K562 (cell line): ENCODE results near the gene SH3BP2. TPM values are rescaled to one million over a fixed set of nuclear protein-coding genes. Genes with fewer than 3 reads are reported as not detected.

Source experiments
- ATAC-seq: fragments of 200-7000 bp; cut with Tn5 transposase; 3 replicates; pipeline ENCODE4 v1.9.1; 2020; ENCODE audit warnings: moderate library complexity
- BruUV-seq: library from RNA; stranded (reverse); fragments of 400-500 nt; replicated peaks from 2 replicates; lab custom pipeline; 2021; lab: Mats Ljungman, UMichigan
- CTCF ChIA-PET: fragments of 300-600 bp; formaldehyde crosslinking; extraction: SDS; loops from one replicate; lab custom pipeline; 2021; ENCODE audit warnings: low intra/inter-chr PET ratio; lab: Yijun Ruan, JAX
- POLR2A ChIA-PET: fragments of 300-600, 350-650 bp; sonication (Branson Sonifier 250); formaldehyde crosslinking; extraction: SDS; loops from one replicate; lab custom pipeline; 2021; ENCODE audit warnings: antibody characterized with exemption, inconsistent platforms; lab: Yijun Ruan, JAX
- DNase-seq, 4 experiments: peaks; one replicate each; pipeline versions ENCODE4 v3.0.0 to v3.0.0-alpha.2; 2011 to 2018; ENCODE audit warnings: low spot score in 3 of 4, mixed read lengths in 3 of 4; ENCODE audit errors: extremely low read depth in 1 of 4
- FAIRE-seq: peaks from 2 replicates; lab custom pipeline; 2011; peaks lifted over from hg19 to GRCh38; lab: Jason Lieb, UNC
- H2AFZ ChIP-seq: 2 replicates; pipeline ENCODE4 v1.6.0; 2011; ENCODE audit warnings: low read depth, low read length, control low read depth, inconsistent platforms
- H3K27ac ChIP-seq: fragments of 200-600 bp; 3 replicates; pipeline ENCODE4 v1.8.0; 2011; ENCODE audit warnings: low read depth, mild to moderate bottlenecking, control low read depth, inconsistent platforms, low read length, moderate library complexity, mixed read lengths; ENCODE audit errors: extremely low read depth
- H3K27me3 ChIP-seq, 2 experiments: fragments of 300-600 bp in 1 of 2; 2 replicates in 1 of 2; 3 replicates in 1 of 2; pipeline versions ENCODE4 v1.6.0 to v1.8.0; 2011; ENCODE audit warnings: inconsistent platforms in 2 of 2, low read length in 2 of 2, mild to moderate bottlenecking in 1 of 2, mixed read lengths in 1 of 2, moderate library complexity in 1 of 2; ENCODE audit not compliant: control insufficient read depth in 2 of 2, insufficient read depth in 2 of 2
- H3K36me3 ChIP-seq: fragments of 300-600 bp; 3 replicates; pipeline ENCODE4 v1.8.0; 2011; ENCODE audit warnings: mild to moderate bottlenecking, low read length, inconsistent platforms; ENCODE audit not compliant: control insufficient read depth, insufficient read depth
- H3K4me1 ChIP-seq, 2 experiments: fragments of 200-600 bp in 1 of 2; replicated peaks in 1 of 2; 2 replicates in 1 of 2; 3 replicates in 1 of 2; pipeline versions ENCODE4 v1.5.1 to v1.8.0; 2011; ENCODE audit warnings: inconsistent platforms in 2 of 2, low read length in 2 of 2, mild to moderate bottlenecking in 1 of 2, mixed read lengths in 1 of 2, moderate library complexity in 1 of 2; ENCODE audit not compliant: control insufficient read depth in 2 of 2, insufficient read depth in 2 of 2
- H3K4me2 ChIP-seq: 2 replicates; pipeline ENCODE4 v1.6.1; 2011; ENCODE audit warnings: low read length, control low read depth, inconsistent platforms, mixed read lengths; ENCODE audit not compliant: insufficient read depth
- H3K4me3 ChIP-seq: fragments of 200-600 bp; sonication (generic), shearing (Covaris generic); 2 replicates; pipeline ENCODE4 v1.5.1; 2016; ENCODE audit warnings: control low read depth, inconsistent platforms
- H3K79me2 ChIP-seq: fragments of 200-600 bp; 3 replicates; pipeline ENCODE4 v1.8.0; 2011; ENCODE audit warnings: low read length, inconsistent platforms; ENCODE audit not compliant: control insufficient read depth, insufficient read depth
- H3K9ac ChIP-seq, 2 experiments: 2 replicates each; pipeline versions ENCODE4 v1.6.0 to v1.6.1; 2011; ENCODE audit warnings: low read depth in 2 of 2, low read length in 2 of 2, control low read depth in 1 of 2, inconsistent platforms in 1 of 2, mild to moderate bottlenecking in 1 of 2, mixed read lengths in 1 of 2; ENCODE audit not compliant: insufficient read depth in 1 of 2
- H3K9me1 ChIP-seq: one replicate; pipeline ENCODE4 v1.6.0; 2011; ENCODE audit warnings: inconsistent platforms, mild to moderate bottlenecking, low read length, moderate library complexity; ENCODE audit not compliant: control insufficient read depth, insufficient read depth
- H3K9me3 ChIP-seq: replicated peaks from 2 replicates; pipeline ENCODE4 v1.5.1; 2011; ENCODE audit warnings: low read depth, low read length, inconsistent platforms; ENCODE audit not compliant: control insufficient read depth, insufficient read depth
- H4K20me1 ChIP-seq: replicated peaks from 2 replicates; pipeline ENCODE4 v1.6.1; 2011; ENCODE audit warnings: low read length, inconsistent platforms, mixed read lengths; ENCODE audit not compliant: control insufficient read depth, insufficient read depth
- FUS ChIP-seq: fragments of 200-400 bp; formaldehyde crosslinking; optimal IDR thresholded peaks from 2 replicates; pipeline ENCODE3; 2017; ENCODE audit warnings: low read depth, low read length
- GTF2F1 ChIP-seq: IDR thresholded peaks from 2 replicates; pipeline ENCODE4 v1.6.1; 2011; ENCODE audit warnings: low read depth, low read length, improper control_type of control experiment
- MEF2D ChIP-seq: conservative IDR thresholded peaks from 2 replicates; pipeline ENCODE4 v1.6.1; 2016; ENCODE audit warnings: low read depth, missing genetic modification characterization, missing compliant biosample characterization
- POLR2G ChIP-seq: fragments of 200-400 bp; formaldehyde crosslinking; IDR thresholded peaks from 2 replicates; pipeline ENCODE4 v1.6.1; 2017; ENCODE audit warnings: low read depth, mild to moderate bottlenecking, antibody characterized with exemption, low read length, moderate library complexity
- RBM15 ChIP-seq: fragments of 200-400 bp; formaldehyde crosslinking; IDR thresholded peaks from 2 replicates; pipeline ENCODE4 v1.6.1; 2018; ENCODE audit warnings: mild to moderate bottlenecking, low read length, moderate library complexity; ENCODE audit not compliant: insufficient read depth
- ZBTB1 ChIP-seq: sonication (generic); formaldehyde crosslinking; IDR thresholded peaks from 2 replicates; pipeline ENCODE4 v1.8.1; 2023; ENCODE audit warnings: missing genetic modification reagents, low read depth, mild to moderate bottlenecking, borderline replicate concordance
- ZFX ChIP-seq: sonication (generic); formaldehyde crosslinking; IDR thresholded peaks from 2 replicates; pipeline ENCODE4 v1.8.0; 2022; ENCODE audit warnings: mild to moderate bottlenecking, missing genetic modification reagents, moderate library complexity
- ZNF217 ChIP-seq: sonication (generic); formaldehyde crosslinking; IDR thresholded peaks from 2 replicates; pipeline ENCODE4 v1.8.0; 2022; ENCODE audit warnings: mild to moderate bottlenecking, missing genetic modification reagents
- ZNF583 ChIP-seq: fragments of 250-450 bp; sonication (Bioruptor Pico); IDR thresholded peaks from 2 replicates; pipeline ENCODE4 v1.4.0; 2020
- WGBS: fragments of 100-300 bp; shearing (Covaris generic); methylation state at CpG from one replicate; pipeline ENCODE4 v1.1.6; 2016; ENCODE audit warnings: low coverage, mixed read lengths; ENCODE audit not compliant: insufficient coverage; ENCODE audit errors: missing lambda C conversion rate; 5-methylcytosine and 5-hydroxymethylcytosine counted together
- in situ Hi-C: fragments of 300-500 bp; cut with MboI; formaldehyde crosslinking; loops from 4 replicates; pipeline ENCODE4 v1.15.0; 2018; ENCODE audit warnings: inconsistent platforms, mixed read lengths
- intact Hi-C: fragments of 100-400 bp; cut with micrococcal nuclease; formaldehyde crosslinking; loops from 2 replicates; pipeline ENCODE4 v1.14.2; 2022
- polyA plus RNA-seq, 8 experiments: library from polyadenylated mRNA; depleted of rRNA in 4 of 8; stranded (reverse) in 5 of 8; unstranded in 3 of 8; fragments of >200 nt; fragmentation: Nextera tagmentation in 2 of 8; fragmentation: Illumina TruSeq in 1 of 8; extraction: Ambion mirVana in 2 of 8; extraction: Trizol in 1 of 8; gene quantifications; 2 replicates each; pipeline versions ENCODE4 v1.2.1 to v1.2.3, GENCODE V29; 2011 to 2014; ENCODE audit warnings: inconsistent platforms in 1 of 8, missing spikeins in 1 of 8
- total RNA-seq, 7 experiments: library from RNA; depleted of rRNA in 6 of 7; stranded (reverse); fragments of >200 nt in 6 of 7; fragmentation: Illumina TruSeq in 2 of 7; extraction: Trizol in 2 of 7; gene quantifications; 2 replicates each; pipeline versions ENCODE4 v1.2.1 to v1.2.3, GENCODE V29; 2011 to 2021; ENCODE audit warnings: low replicate concordance in 1 of 7
- TF ChIP-seq, protein P1 (sequence below): fragments of 250-450 bp; sonication (Bioruptor Pico); IDR thresholded peaks from 2 replicates; pipeline ENCODE4 v1.5.0; 2020; ENCODE audit warnings: mild to moderate bottlenecking, borderline replicate concordance
- TF ChIP-seq, protein P2 (sequence below): fragments of 450-650 bp; IDR thresholded peaks from 2 replicates; pipeline ENCODE4 v1.6.1; 2016; ENCODE audit warnings: missing biosample characterization, missing genetic modification characterization
- TF ChIP-seq, protein P3 (sequence below): sonication (generic); formaldehyde crosslinking; IDR thresholded peaks from 2 replicates; pipeline ENCODE4 v1.8.1; 2023; ENCODE audit warnings: mild to moderate bottlenecking, missing genetic modification reagents, moderate library complexity
- TF ChIP-seq, protein P4 (sequence below): fragments of 250-450 bp; sonication (Bioruptor Pico); IDR thresholded peaks from 2 replicates; pipeline ENCODE4 v1.8.0; 2022; ENCODE audit warnings: inconsistent platforms, mild to moderate bottlenecking, moderate library complexity, borderline replicate concordance
- TF ChIP-seq, protein P5 (sequence below), 3 experiments: fragments of 200-800 bp in 1 of 3; sonication (Bioruptor generic) in 1 of 3; sonication (generic) in 1 of 3; formaldehyde crosslinking in 1 of 3; IDR thresholded peaks; 2 replicates each; pipeline versions ENCODE4 v1.6.1 to v1.8.0; 2016 to 2022; ENCODE audit warnings: mild to moderate bottlenecking in 2 of 3, missing compliant biosample characterization in 2 of 3, missing genetic modification characterization in 2 of 3, missing genetic modification reagents in 1 of 3

The SH3BP2 gene
- total and polyA plus RNA-seq, 9 of the 15 experiments (the other 6 are each of a cell fraction or from before 2014, with no cell fraction given), result 0.34 to 16.0 (median 5.1) TPM

DNA sequence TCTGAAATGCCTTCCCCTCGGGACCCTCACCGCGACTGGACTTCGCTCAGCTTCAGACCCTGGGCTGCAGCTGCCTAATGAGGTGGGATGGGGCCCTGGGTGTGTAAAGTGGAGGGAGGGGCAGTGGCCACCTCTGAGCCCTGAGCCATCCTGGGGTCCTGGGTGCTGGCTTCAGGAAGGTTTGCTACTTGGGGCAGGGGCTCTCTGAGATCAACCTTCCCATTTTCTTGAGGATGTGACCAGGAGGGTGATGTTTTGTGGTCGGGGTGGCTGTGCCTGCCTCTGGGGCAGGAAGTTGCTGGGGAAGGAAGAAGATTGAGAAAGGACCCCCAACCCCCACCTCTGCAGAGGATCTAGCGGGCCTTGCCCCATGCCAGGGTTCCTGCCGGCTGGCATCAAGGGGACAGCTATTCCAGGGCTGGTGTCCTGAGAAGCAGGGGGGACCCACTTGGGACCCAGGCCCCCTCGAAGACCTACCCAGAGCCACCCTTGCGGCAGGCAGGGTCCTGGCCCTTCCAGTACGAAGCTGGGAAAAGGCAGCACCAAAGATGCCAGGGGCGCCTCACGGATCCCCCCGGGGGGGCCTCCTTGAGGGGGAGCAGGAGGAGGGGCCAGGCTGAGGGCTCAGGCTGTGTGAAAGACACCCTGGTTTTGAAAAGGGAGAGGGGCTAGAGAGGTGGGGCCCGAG lies 6.5 kb downstream of the SH3BP2 start:
- no peak overlapping the region for H3K4me2 ChIP-seq
- TF ChIP-seq MEF2D (tag), result no peak
- no peak for TF ChIP-seq RBM15
- TF ChIP-seq, protein P1, sequence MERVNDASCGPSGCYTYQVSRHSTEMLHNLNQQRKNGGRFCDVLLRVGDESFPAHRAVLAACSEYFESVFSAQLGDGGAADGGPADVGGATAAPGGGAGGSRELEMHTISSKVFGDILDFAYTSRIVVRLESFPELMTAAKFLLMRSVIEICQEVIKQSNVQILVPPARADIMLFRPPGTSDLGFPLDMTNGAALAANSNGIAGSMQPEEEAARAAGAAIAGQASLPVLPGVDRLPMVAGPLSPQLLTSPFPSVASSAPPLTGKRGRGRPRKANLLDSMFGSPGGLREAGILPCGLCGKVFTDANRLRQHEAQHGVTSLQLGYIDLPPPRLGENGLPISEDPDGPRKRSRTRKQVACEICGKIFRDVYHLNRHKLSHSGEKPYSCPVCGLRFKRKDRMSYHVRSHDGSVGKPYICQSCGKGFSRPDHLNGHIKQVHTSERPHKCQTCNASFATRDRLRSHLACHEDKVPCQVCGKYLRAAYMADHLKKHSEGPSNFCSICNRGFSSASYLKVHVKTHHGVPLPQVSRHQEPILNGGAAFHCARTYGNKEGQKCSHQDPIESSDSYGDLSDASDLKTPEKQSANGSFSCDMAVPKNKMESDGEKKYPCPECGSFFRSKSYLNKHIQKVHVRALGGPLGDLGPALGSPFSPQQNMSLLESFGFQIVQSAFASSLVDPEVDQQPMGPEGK (CRISPR knock-in tag), result no peak
- no peak for TF ChIP-seq ZNF583
- TF ChIP-seq ZNF217, result no peak
- no peak for TF ChIP-seq FUS
- TF ChIP-seq, protein P2, sequence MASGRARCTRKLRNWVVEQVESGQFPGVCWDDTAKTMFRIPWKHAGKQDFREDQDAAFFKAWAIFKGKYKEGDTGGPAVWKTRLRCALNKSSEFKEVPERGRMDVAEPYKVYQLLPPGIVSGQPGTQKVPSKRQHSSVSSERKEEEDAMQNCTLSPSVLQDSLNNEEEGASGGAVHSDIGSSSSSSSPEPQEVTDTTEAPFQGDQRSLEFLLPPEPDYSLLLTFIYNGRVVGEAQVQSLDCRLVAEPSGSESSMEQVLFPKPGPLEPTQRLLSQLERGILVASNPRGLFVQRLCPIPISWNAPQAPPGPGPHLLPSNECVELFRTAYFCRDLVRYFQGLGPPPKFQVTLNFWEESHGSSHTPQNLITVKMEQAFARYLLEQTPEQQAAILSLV, result no peak
- TF ChIP-seq, protein P3, sequence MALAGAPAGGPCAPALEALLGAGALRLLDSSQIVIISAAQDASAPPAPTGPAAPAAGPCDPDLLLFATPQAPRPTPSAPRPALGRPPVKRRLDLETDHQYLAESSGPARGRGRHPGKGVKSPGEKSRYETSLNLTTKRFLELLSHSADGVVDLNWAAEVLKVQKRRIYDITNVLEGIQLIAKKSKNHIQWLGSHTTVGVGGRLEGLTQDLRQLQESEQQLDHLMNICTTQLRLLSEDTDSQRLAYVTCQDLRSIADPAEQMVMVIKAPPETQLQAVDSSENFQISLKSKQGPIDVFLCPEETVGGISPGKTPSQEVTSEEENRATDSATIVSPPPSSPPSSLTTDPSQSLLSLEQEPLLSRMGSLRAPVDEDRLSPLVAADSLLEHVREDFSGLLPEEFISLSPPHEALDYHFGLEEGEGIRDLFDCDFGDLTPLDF, result no peak
- 0 out of 2 replicates have a peak, but pooled peaks have one; percentile 24 for TF ChIP-seq ZFX (CRISPR knock-in tag)
- no peak for TF ChIP-seq ZBTB1 (CRISPR knock-in tag)
- 0 out of 2 replicates have a peak, but pooled peaks have one; percentile 12 for TF ChIP-seq POLR2G
- TF ChIP-seq, protein P4, sequence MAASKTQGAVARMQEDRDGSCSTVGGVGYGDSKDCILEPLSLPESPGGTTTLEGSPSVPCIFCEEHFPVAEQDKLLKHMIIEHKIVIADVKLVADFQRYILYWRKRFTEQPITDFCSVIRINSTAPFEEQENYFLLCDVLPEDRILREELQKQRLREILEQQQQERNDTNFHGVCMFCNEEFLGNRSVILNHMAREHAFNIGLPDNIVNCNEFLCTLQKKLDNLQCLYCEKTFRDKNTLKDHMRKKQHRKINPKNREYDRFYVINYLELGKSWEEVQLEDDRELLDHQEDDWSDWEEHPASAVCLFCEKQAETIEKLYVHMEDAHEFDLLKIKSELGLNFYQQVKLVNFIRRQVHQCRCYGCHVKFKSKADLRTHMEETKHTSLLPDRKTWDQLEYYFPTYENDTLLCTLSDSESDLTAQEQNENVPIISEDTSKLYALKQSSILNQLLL (CRISPR knock-in tag), result no peak
- TF ChIP-seq GTF2F1, result no peak
- TF ChIP-seq, protein P5, sequence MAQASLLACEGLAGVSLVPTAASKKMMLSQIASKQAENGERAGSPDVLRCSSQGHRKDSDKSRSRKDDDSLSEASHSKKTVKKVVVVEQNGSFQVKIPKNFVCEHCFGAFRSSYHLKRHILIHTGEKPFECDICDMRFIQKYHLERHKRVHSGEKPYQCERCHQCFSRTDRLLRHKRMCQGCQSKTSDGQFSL (CRISPR knock-in tag; IDR thresholded peaks at IDR 0.05), result no peak
- TF ChIP-seq, protein P5 (tag; IDR thresholded peaks at IDR 0.05), result no peak

More for the DNA sequence above, 6.5 kb downstream of the SH3BP2 start:
- no peak for ATAC-seq
- POLR2A ChIA-PET, result interaction anchor here (1.6 kb wide), 1 partner anchor 16 kb away, joined by 4 read pairs; no protein-coding TSS in a partner anchor
- CTCF ChIA-PET, result no interaction called here
- Histone ChIP-seq H3K9ac (peak overlapping the region in 1 of 2 experiments; percentile 81; a peak in 2 of 4 replicates), H3K27me3 (no peaks in the 10 kb centered on the region), H3K9me1 (peaks cover 2% of the 10 kb centered on the region), H3K27ac (no peak overlapping the region), H2AFZ (no peak overlapping the region), H3K4me3 (no peak overlapping the region), H3K4me1 (peaks cover 25 to 86% of the 10 kb centered on the region in 2 experiments), H4K20me1 (no peaks in the 10 kb centered on the region), H3K36me3 (no peaks in the 10 kb centered on the region), H3K79me2 (no peaks in the 10 kb centered on the region; the same call in 2 of the 3 replicates), H3K9me3 (no peaks in the 10 kb centered on the region)
- intact Hi-C loops, result no loop called here
- 85% methylated on average over 10 of the region's 14 CpGs for WGBS
- no TSS peak for BruUV-seq
- no peak for DNase-seq
- no peak for FAIRE-seq
- in situ Hi-C loops, result no loop called here
